ENCODE data around the gene EFCAB8. TPM values are rescaled to one million over a fixed set of nuclear protein-coding genes. Genes with fewer than 3 reads are reported as not detected.
A peak's percentile ranks its signal among the peaks of the same experiment; 100 is the strongest.

EFCAB8 gene
- total RNA-seq, 1 experiment from 2014 or later, result 1.8 TPM

DNA sequence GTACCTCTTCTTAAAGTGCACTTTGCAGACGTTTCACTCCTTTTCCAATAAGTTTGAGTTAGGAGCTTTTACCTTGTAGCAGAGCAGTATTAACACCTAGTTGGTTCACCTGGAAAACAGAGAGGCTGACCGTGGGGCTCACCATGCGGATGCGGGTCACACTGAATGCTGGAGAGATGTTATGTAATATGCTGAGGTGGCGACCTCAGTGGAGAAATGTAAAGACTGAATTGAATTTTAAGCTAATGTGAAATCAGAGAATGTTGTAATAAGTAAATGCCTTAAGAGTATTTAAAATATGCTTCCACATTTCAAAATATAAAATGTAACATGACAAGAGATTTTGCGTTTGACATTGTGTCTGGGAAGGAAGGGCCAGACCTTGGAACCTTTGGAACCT lies 9.9 kb upstream of the EFCAB8 start:
- H3K36me3 ChIP-seq (ENCODE audit: control insufficient read depth, insufficient read depth, low read length), result peaks cover 6% of the 10 kb centered on the region
- intact Hi-C loops (cut with micrococcal nuclease; ENCODE audit: unreplicated experiment), result no loop called here
- Mint-ChIP-seq H3K4me1 (ENCODE audit: low read depth, unreplicated experiment) (no peaks in the 10 kb centered on the region), H3K36me3 (ENCODE audit: insufficient read depth, unreplicated experiment) (peaks cover 97% of the 10 kb centered on the region), H3K27ac (ENCODE audit: unreplicated experiment) (no peak overlapping the region), H3K27me3 (ENCODE audit: insufficient read depth, unreplicated experiment) (no peaks in the 10 kb centered on the region), H3K9me3 (ENCODE audit: unreplicated experiment) (no peaks in the 10 kb centered on the region), H3K4me3 (ENCODE audit: unreplicated experiment) (no peak overlapping the region)
- H3K27me3 ChIP-seq (replicated peaks; ENCODE audit: control insufficient read depth, insufficient read depth, low read length), result no peaks in the 10 kb centered on the region
- H3K4me3 ChIP-seq (ENCODE audit: low read depth, low read length), result no peak overlapping the region
- BruUV-seq (replicated peaks), result TSS peak; percentile 33
- peak in 1 of 2 experiments; percentile 26 for DNase-seq
- CTCF ChIA-PET, result no interaction called here
- H3K9me3 ChIP-seq, result no peaks in the 10 kb centered on the region
- TF ChIP-seq, protein P1, sequence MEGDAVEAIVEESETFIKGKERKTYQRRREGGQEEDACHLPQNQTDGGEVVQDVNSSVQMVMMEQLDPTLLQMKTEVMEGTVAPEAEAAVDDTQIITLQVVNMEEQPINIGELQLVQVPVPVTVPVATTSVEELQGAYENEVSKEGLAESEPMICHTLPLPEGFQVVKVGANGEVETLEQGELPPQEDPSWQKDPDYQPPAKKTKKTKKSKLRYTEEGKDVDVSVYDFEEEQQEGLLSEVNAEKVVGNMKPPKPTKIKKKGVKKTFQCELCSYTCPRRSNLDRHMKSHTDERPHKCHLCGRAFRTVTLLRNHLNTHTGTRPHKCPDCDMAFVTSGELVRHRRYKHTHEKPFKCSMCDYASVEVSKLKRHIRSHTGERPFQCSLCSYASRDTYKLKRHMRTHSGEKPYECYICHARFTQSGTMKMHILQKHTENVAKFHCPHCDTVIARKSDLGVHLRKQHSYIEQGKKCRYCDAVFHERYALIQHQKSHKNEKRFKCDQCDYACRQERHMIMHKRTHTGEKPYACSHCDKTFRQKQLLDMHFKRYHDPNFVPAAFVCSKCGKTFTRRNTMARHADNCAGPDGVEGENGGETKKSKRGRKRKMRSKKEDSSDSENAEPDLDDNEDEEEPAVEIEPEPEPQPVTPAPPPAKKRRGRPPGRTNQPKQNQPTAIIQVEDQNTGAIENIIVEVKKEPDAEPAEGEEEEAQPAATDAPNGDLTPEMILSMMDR (IDR thresholded peaks at IDR 0.05; ENCODE audit: insufficient read depth in 1 of 2, low read depth in 1 of 2, low read length in 1 of 2, severe bottlenecking in 1 of 2, unreplicated experiment in 1 of 2), result no peak
- no peaks in the 10 kb centered on the region for H3K4me1 ChIP-seq
- POLR2A ChIA-PET, result no interaction called here

DNA sequence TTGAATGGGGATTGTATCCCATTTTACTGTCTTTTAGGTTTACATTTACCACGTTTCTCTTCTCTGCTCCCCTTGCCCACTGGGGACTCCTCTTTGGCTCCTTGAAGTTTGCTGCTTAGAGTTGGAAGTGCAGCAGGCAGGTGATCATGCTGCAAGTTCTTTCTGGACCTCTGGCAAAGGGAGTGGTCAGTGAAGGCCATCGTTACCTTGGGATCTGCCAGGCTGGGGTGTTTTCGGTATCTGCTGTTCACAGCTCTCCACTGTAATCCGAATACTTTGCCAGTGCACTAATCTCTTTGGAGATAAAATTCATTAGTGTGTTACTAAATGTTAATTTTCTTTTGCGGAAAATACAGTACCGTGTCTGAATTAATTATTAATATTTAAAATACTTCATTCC lies 9.1 kb upstream of the EFCAB8 start:
- no peaks in the 10 kb centered on the region for H3K9me3 Mint-ChIP-seq (ENCODE audit: unreplicated experiment)
- H3K4me1 Mint-ChIP-seq (ENCODE audit: low read depth, unreplicated experiment), result no peaks in the 10 kb centered on the region
- peak in 1 of 2 experiments; percentile 28 for DNase-seq
- no TSS peak for BruUV-seq (replicated peaks)
- Histone ChIP-seq H3K4me1 (no peaks in the 10 kb centered on the region), H3K9me3 (no peaks in the 10 kb centered on the region), H3K36me3 (ENCODE audit: control insufficient read depth, insufficient read depth, low read length) (peaks cover 6% of the 10 kb centered on the region), H3K27me3 (replicated peaks; ENCODE audit: control insufficient read depth, insufficient read depth, low read length) (no peaks in the 10 kb centered on the region), H3K4me3 (ENCODE audit: low read depth, low read length) (no peak overlapping the region)
- no peak overlapping the region for H3K4me3 Mint-ChIP-seq (ENCODE audit: unreplicated experiment)
- POLR2A ChIA-PET, result interaction anchor here (0.6 kb wide), 1 partner anchor 30 kb away, joined by 8 read pairs; the partner anchor contains the start of gene MAPRE1
- no peak overlapping the region for H3K27ac Mint-ChIP-seq (ENCODE audit: unreplicated experiment)
- H3K36me3 Mint-ChIP-seq (ENCODE audit: insufficient read depth, unreplicated experiment), result peaks cover 91% of the 10 kb centered on the region
- intact Hi-C loops (cut with micrococcal nuclease; ENCODE audit: unreplicated experiment), result no loop called here
- CTCF ChIA-PET, result no interaction called here
- TF ChIP-seq, protein P1 (IDR thresholded peaks at IDR 0.05; ENCODE audit: insufficient read depth in 1 of 2, low read depth in 1 of 2, low read length in 1 of 2, severe bottlenecking in 1 of 2, unreplicated experiment in 1 of 2), result no peak
- H3K27me3 Mint-ChIP-seq (ENCODE audit: insufficient read depth, unreplicated experiment), result no peaks in the 10 kb centered on the region

- H3K36me3 Mint-ChIP-seq (ENCODE audit: insufficient read depth, unreplicated experiment), result peaks cover 86% of the 10 kb centered on the region
- TF ChIP-seq, protein P1 (IDR thresholded peaks at IDR 0.05; ENCODE audit: insufficient read depth in 1 of 2, low read depth in 1 of 2, low read length in 1 of 2, severe bottlenecking in 1 of 2, unreplicated experiment in 1 of 2), result no peak
- H3K4me1 Mint-ChIP-seq (ENCODE audit: low read depth, unreplicated experiment), result no peaks in the 10 kb centered on the region
- Histone ChIP-seq H3K9me3 (no peaks in the 10 kb centered on the region), H3K27me3 (replicated peaks; ENCODE audit: control insufficient read depth, insufficient read depth, low read length) (no peaks in the 10 kb centered on the region), H3K36me3 (ENCODE audit: control insufficient read depth, insufficient read depth, low read length) (peaks cover 2% of the 10 kb centered on the region; the same call in 1 of the 2 replicates), H3K4me3 (ENCODE audit: low read depth, low read length) (no peak overlapping the region), H3K4me1 (no peaks in the 10 kb centered on the region)
- no peak overlapping the region for H3K27ac Mint-ChIP-seq (ENCODE audit: unreplicated experiment)
- BruUV-seq (replicated peaks), result no TSS peak
- H3K27me3 Mint-ChIP-seq (ENCODE audit: insufficient read depth, unreplicated experiment), result no peaks in the 10 kb centered on the region
- ChIA-PET CTCF (interaction anchor here (0.6 kb wide), 1 partner anchor 9 kb away, joined by 3 read pairs; no protein-coding TSS in a partner anchor), POLR2A (interaction anchor here (0.7 kb wide), 1 partner anchor 270 kb away, joined by 12 read pairs; no protein-coding TSS in a partner anchor)
- H3K9me3 Mint-ChIP-seq (ENCODE audit: unreplicated experiment), result no peaks in the 10 kb centered on the region
- intact Hi-C loops (cut with micrococcal nuclease; ENCODE audit: unreplicated experiment), result no loop called here
- DNase-seq, result no peak
- H3K4me3 Mint-ChIP-seq (ENCODE audit: unreplicated experiment), result no peak overlapping the region
Measured at GRCh38 chr20:32855387-32855786, 3.3 kb upstream of the EFCAB8 start.

Data from Caco-2 (cell line).